T-helper 17 cell (primary cell): ENCODE results near the gene EFCAB9. TPM values are rescaled to one million over a fixed set of nuclear protein-coding genes. Genes with fewer than 3 reads are reported as not detected.

Source experiments
- ATAC-seq: fragments of 150-1000 bp; cut with Tn5 transposase; 2 replicates; pipeline ENCODE4 v1.10.0; 2021; ENCODE audit warnings: mild to moderate bottlenecking, moderate library complexity
- DNase-seq, 3 donors: peaks; one replicate each; pipeline versions ENCODE4 v3.0.0 to v3.0.0-alpha.2; 2020 to 2021
- H3K9me3 ChIP-seq: one replicate; pipeline ENCODE4 v1.7.0; 2013; ENCODE audit warnings: low read length, mild to moderate bottlenecking; ENCODE audit not compliant: control insufficient read depth, poor library complexity, severe bottlenecking
- H3K27ac Mint-ChIP-seq: one replicate; pipeline ENCODE4 v1.8.0; 2022; ENCODE audit warnings: mild to moderate bottlenecking, moderate library complexity, mixed read lengths
- H3K27me3 Mint-ChIP-seq: one replicate; pipeline ENCODE4 v1.8.0; 2022; ENCODE audit warnings: mixed read lengths
- H3K36me3 Mint-ChIP-seq: one replicate; pipeline ENCODE4 v1.8.0; 2022; ENCODE audit warnings: low read depth, mixed read lengths
- H3K4me1 Mint-ChIP-seq: one replicate; pipeline ENCODE4 v1.8.0; 2022; ENCODE audit warnings: mild to moderate bottlenecking, mixed read lengths
- H3K4me3 Mint-ChIP-seq: one replicate; pipeline ENCODE4 v1.8.0; 2022; ENCODE audit warnings: mild to moderate bottlenecking, moderate library complexity, mixed read lengths
- total RNA-seq, 4 donors: library from RNA in 2 of 4; stranded (reverse) in 2 of 4; gene quantifications; one replicate each; pipeline ENCODE4 v1.2.3 and lab custom pipeline; 2022 to 2026

Gene EFCAB9
- total RNA-seq, 2 donors from 2014 or later = not detected

DNA sequence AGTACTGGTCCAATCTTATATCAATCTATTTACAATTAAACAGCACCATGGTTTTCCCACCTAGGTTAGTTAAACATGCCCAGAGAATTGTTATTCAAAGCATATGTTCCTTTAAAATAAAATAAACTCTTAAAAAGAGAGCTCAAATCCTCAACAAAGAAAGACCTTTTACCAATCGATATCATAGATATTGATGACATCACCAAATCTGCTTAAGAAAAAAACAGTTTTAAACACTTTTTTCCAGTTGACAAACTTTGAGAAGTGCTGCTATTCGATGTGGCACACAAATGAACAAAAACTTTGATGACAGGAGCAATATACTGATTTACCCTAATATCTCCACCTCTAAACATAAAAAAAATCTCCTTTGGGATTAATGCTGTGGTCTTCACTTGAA, 15.7 kb downstream of the EFCAB9 start:
- Mint-ChIP-seq H3K4me3 (no peak overlapping the region), H3K36me3 (no peaks in the 10 kb centered on the region), H3K27ac (no peak overlapping the region), H3K27me3 (no peaks in the 10 kb centered on the region), H3K4me1 (peaks cover 11% of the 10 kb centered on the region)
- ATAC-seq (no peak), DNase-seq (no peak)
- no peaks in the 10 kb centered on the region for H3K9me3 ChIP-seq

DNA sequence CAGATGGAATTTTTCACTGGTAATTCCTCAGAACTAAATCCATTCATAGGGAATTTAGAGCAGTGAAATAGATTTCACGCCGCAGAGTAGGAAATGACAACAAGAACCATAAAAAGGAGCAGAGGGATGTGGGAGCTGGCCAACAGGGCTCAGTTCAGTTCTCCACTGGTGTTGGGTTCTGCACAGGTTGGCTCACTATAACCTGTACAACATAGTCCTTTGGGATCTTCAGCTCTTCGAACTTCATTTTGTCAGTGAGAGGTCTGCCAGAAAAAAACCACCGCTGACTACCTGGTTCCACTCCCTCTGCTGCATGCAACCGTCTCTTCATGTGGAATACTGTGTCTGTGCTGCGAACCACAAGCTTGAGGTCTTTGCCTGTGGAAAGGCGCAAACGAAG, 17.7 kb downstream of the EFCAB9 start:
- H3K4me3 Mint-ChIP-seq = no peak overlapping the region
- H3K9me3 ChIP-seq = no peaks in the 10 kb centered on the region
- H3K36me3 Mint-ChIP-seq = peaks cover 7% of the 10 kb centered on the region
- no peaks in the 10 kb centered on the region for H3K27me3 Mint-ChIP-seq
- ATAC-seq (no peak), DNase-seq (no peak)
- peak overlapping the region; percentile 19 for H3K27ac Mint-ChIP-seq
- H3K4me1 Mint-ChIP-seq = peaks cover 14% of the 10 kb centered on the region

DNA sequence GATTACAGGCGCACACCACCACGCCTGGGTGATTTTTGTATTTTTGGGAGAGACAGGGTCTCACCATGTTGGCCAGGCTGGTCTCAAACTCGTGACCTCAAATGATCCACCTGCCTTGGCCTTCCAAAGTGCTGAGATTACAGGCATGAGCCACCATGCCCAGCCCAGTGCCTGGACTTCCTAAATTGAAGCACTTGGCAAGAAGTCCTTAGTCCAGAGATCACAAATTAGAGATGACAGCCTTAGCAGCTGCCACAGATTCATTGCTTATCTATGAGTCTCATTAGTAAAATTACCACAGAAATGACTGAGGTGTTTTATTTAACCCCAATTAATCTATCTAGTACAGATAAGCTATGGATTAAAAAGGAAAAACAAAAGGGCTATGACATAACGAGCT, 19.2 kb downstream of the EFCAB9 start:
- ATAC-seq (no peak), DNase-seq (no peak)
- no peaks in the 10 kb centered on the region for H3K27me3 Mint-ChIP-seq
- H3K4me1 Mint-ChIP-seq = peaks cover 5% of the 10 kb centered on the region
- no peak overlapping the region for H3K4me3 Mint-ChIP-seq
- H3K9me3 ChIP-seq = no peaks in the 10 kb centered on the region
- peaks cover 7% of the 10 kb centered on the region for H3K36me3 Mint-ChIP-seq
- H3K27ac Mint-ChIP-seq = peak overlapping the region; percentile 16

DNA sequence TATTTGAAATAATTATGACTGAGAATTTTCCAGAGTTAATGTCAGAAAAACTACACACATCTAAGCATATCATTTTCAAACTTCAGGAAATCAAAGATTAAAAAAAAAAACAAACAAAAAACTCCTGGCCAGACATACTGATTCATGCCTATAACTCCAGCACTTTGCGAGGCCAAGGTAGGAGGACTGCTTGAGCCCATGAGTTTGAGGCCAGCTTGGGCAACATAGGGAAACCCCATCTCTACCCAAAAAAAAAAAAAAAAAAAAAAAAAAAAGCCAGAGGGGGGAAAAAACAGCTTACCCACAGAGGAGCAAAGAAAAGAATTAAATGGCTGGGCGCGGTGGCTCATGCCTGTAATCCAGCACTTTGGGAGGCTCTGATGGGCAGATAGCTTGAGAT, 22.4 kb downstream of the EFCAB9 start:
- H3K4me1 Mint-ChIP-seq = peaks cover 5% of the 10 kb centered on the region
- H3K9me3 ChIP-seq = no peaks in the 10 kb centered on the region
- no peak overlapping the region for H3K27ac Mint-ChIP-seq
- ATAC-seq = no peak
- no peak overlapping the region for H3K4me3 Mint-ChIP-seq
- H3K27me3 Mint-ChIP-seq = no peaks in the 10 kb centered on the region
- DNase-seq = no peak
- peaks cover 11% of the 10 kb centered on the region for H3K36me3 Mint-ChIP-seq

DNA sequence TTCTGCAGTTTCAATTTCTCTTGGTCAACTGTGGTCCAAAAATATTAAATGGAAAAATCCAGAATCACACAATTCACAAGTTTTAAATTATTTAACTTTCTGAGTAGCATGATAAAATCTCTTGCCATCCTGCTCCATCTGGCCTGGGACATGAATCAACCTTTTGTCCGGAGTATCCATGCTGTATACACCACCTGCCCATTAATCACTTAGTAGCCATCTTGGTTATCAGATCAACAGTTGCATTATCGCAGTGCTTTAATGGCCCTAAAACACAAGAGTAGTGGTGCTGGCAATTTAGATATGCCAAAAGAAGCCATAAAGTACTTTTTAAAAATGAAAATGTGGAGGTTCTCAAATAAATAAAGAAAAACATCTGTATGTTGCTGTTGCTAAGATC, 25.3 kb downstream of the EFCAB9 start:
- ATAC-seq (no peak), DNase-seq (no peak)
- H3K4me3 Mint-ChIP-seq = no peak overlapping the region
- H3K36me3 Mint-ChIP-seq = peaks cover 13% of the 10 kb centered on the region
- peaks cover 9% of the 10 kb centered on the region for H3K4me1 Mint-ChIP-seq
- no peak overlapping the region for H3K27ac Mint-ChIP-seq
- no peaks in the 10 kb centered on the region for H3K9me3 ChIP-seq
- H3K27me3 Mint-ChIP-seq = no peaks in the 10 kb centered on the region

DNA sequence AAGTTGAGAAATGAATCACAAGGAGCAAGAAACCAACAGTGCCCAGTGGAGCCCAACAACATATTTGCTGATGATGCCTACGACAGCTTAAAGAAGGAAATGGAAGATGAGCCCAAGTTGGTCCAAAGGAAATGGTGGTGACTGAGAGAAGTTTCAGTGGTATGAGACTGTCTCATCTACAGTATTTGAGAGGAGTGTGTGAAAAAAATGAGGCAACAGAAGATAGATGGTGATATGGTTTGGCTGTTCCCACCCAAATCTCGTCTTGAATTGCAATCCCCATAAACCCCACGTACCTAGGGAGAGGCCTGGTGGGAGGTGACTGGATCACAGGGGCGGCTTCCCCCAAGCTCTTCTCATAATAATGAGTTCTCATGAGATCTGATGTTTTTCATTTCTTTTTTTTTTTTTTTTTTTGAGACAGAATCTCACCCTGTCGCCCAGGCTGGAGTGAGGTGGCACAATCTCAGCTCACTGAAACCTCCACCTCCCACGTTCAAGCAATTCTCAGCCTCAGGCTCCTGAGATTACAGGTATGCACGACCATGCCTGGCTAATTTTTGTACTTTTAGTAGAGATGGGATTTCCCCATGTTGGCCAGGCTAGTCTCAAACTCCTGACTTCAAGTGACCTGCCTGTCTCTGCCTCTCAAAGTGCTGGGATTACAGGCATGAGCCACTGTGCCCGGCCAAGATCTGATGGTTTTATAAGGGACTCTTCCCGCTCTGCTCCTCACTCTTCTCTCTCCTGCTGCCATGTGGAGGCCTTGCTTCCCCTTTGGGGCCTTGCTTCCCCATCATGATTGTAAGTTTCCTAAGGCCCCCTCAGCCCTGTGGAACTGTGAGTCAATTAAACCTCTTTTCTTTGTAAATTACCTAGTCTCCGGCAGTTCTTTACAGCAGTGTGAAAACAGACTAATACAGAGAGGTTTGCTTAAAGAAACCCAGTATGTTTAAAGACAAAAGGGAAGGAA, 30.2 kb downstream of the EFCAB9 start:
- H3K27me3 Mint-ChIP-seq = no peaks in the 10 kb centered on the region
- peaks cover 10% of the 10 kb centered on the region for H3K4me1 Mint-ChIP-seq
- H3K4me3 Mint-ChIP-seq = peak overlapping the region; percentile 3
- no peak for DNase-seq
- ATAC-seq = peak; percentile 28
- H3K9me3 ChIP-seq = no peaks in the 10 kb centered on the region
- peaks cover 6% of the 10 kb centered on the region for H3K36me3 Mint-ChIP-seq
- peak overlapping the region; percentile 17 for H3K27ac Mint-ChIP-seq

DNA sequence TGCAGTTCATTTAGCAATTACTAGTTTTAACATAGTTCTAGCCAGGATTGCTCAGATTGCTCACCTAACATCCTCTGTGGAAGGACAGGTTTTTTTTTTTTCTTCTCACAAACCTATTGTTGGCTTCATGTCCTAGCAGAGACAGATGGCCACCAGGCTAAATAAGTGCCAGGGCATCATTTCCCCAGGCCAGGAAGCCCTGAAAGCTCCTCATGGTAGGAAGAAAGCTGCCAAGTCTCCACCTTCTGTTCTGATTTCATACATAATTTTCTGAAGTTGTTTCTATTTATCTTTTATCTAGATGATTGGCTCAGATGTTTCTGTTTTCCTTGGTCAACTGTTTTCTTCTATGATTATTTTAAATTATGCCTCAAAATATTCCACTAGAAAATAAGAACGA, 31.0 kb downstream of the EFCAB9 start:
- peaks cover 2% of the 10 kb centered on the region for H3K36me3 Mint-ChIP-seq
- H3K9me3 ChIP-seq = no peaks in the 10 kb centered on the region
- no peak for DNase-seq
- peaks cover 10% of the 10 kb centered on the region for H3K4me1 Mint-ChIP-seq
- no peak for ATAC-seq
- no peak overlapping the region for H3K4me3 Mint-ChIP-seq
- peak overlapping the region; percentile 21 for H3K27ac Mint-ChIP-seq
- H3K27me3 Mint-ChIP-seq = no peaks in the 10 kb centered on the region

DNA sequence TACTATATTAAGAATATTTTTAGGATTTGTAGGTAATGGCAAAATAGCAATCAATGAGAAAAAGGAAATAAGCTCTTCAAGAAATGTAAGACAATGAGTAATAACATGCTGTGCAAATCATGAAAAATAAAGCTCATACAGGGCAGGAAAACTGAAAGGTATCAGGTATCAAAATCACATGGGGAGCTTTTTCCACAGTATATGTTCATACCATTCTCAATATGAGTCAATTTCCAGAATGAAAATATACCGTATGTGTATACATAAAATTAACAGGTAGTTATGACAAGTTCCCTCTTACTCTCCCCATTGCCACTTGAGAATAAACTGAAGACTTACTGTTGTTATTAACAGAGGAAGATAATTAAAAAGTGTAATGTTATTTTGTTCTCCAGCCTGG, 35.9 kb downstream of the EFCAB9 start:
- DNase-seq (no peak), ATAC-seq (no peak)
- H3K27ac Mint-ChIP-seq = no peak overlapping the region
- H3K36me3 Mint-ChIP-seq = peaks cover 2% of the 10 kb centered on the region
- H3K4me3 Mint-ChIP-seq = no peak overlapping the region
- peaks cover 4% of the 10 kb centered on the region for H3K4me1 Mint-ChIP-seq
- H3K9me3 ChIP-seq = no peaks in the 10 kb centered on the region
- no peaks in the 10 kb centered on the region for H3K27me3 Mint-ChIP-seq

DNA sequence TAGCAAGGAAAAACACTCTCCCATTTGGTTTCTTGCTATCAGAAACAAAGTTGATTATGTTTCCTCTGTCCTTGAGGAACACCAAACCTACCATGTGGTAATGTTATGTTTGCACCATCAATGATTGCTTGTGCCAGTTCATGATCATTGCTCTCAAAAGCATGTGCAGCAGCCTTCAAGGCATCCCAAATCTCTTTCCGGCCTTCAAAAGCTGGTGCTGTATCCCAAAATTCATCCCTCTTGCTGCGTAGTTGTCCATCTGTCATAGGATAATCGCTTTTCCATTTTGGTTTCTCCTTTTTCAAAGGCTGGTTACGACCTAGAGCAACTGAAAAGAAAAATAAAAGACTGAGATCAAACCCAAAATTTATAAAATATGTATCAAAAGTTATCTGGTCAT, 40.1 kb downstream of the EFCAB9 start:
- no peak for DNase-seq
- H3K9me3 ChIP-seq = no peaks in the 10 kb centered on the region
- Mint-ChIP-seq H3K4me3 (no peak overlapping the region), H3K4me1 (peaks cover 33% of the 10 kb centered on the region), H3K27me3 (no peaks in the 10 kb centered on the region), H3K36me3 (peaks cover 2% of the 10 kb centered on the region), H3K27ac (no peak overlapping the region)
- no peak for ATAC-seq

DNA sequence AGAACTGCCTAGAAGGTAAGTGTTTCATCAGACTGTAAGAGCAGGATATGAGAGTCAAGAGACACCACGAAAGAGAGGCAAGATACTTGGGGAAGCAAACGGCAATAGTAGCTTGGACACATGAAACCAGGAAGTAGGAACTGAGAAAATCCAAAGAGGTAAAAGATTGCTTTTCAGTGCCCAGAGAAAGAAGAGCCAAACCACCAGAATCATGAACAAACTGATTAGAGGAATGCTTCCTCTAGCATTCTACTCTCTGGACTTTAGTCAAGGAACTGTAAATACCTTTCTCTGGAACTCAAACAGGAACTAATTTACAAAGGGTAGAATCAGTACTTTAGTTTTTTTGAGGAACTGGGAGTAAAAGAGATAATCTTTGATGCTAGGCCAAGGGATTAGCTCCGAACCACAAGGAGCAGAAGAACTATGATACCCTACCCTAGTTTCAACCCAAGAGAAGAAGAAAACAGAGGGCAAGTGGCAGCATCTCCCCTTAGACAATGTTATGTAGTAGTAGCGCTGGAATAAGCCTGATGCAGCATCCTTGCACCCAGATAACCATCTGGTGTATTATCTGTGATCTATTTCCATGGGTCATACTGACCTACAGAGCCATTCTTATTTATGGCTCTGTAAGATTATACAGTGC, 41.3 kb downstream of the EFCAB9 start:
- ATAC-seq = no peak
- H3K9me3 ChIP-seq = no peaks in the 10 kb centered on the region
- H3K4me3 Mint-ChIP-seq = no peak overlapping the region

DNA sequence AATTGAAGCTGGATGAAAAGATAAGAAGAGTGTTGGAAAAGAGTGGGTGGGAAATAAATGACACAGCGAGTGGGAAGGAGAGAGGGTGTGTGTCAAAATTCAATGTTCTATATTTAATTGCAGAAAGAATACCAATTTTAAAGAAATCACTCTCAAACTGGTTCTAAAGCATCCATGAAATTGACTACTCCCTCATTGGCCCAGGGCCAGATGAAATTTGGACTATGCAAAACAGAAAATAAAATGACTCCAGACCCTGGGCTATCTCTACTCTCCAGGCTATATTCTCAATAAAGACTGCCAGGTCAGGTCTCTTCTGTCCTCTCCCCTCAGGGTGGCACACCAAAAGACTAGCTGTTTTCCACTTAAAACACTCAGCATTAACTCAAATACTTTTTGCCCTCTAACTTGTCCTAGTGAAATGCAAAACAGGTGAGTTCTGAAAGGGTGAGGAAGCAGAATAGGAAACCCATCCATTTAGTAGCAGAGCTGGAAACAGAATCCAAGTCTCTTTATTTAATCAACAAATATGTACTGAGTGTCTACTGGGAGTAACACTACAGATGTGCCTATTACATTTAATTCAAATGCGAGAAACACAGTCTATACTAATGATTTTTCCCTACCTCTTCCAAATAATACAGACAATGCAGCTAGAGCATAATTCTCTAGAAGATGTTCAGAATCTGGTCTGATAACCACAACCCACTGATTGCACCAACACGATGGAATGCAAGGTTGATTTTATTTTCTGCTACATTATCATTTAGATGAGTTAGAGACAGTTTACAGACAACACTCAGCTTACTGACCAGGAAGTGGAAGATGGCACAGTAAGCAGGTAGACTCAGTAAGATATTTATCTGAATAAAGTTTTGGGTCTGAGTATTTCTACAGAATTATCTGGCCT, 42.1 kb downstream of the EFCAB9 start:
- H3K4me1 Mint-ChIP-seq = peaks cover 38% of the 10 kb centered on the region

More for the DNA sequence above, 41.3 kb downstream of the EFCAB9 start:
- peaks cover 38% of the 10 kb centered on the region for H3K4me1 Mint-ChIP-seq
- peaks cover 2% of the 10 kb centered on the region for H3K36me3 Mint-ChIP-seq
- H3K27ac Mint-ChIP-seq = peak overlapping the region; percentile 77
- no peaks in the 10 kb centered on the region for H3K27me3 Mint-ChIP-seq
- no peak for DNase-seq

DNA sequence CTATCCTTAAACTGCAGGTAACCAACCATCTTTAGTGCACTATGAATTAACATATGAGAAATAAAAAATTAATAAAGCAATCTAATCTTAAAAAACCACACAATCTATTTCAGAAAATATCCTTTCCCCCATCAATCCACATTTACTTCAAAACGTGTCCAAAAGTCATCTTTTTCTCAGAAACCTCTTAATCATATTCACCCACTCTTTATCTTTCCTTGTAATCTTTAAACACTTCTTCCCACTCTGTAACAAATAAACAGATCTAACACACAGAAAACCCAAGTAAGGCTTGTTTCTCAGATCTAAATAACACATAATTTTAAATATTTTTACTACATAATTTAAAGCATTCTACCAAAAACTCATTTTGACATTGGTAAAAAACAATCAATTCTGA, 44.4 kb downstream of the EFCAB9 start:
- Mint-ChIP-seq H3K36me3 (no peaks in the 10 kb centered on the region), H3K27me3 (no peaks in the 10 kb centered on the region), H3K4me1 (peaks cover 38% of the 10 kb centered on the region), H3K4me3 (peak overlapping the region; percentile 78), H3K27ac (peak overlapping the region; percentile 85)
- DNase-seq (no peak), ATAC-seq (no peak)
- no peaks in the 10 kb centered on the region for H3K9me3 ChIP-seq

More for the DNA sequence above, 42.1 kb downstream of the EFCAB9 start:
- no peak for DNase-seq
- H3K9me3 ChIP-seq = no peaks in the 10 kb centered on the region
- Mint-ChIP-seq H3K27ac (peak overlapping the region; percentile 77), H3K4me3 (no peak overlapping the region), H3K36me3 (peaks cover 2% of the 10 kb centered on the region), H3K27me3 (no peaks in the 10 kb centered on the region)
- no peak for ATAC-seq

DNA sequence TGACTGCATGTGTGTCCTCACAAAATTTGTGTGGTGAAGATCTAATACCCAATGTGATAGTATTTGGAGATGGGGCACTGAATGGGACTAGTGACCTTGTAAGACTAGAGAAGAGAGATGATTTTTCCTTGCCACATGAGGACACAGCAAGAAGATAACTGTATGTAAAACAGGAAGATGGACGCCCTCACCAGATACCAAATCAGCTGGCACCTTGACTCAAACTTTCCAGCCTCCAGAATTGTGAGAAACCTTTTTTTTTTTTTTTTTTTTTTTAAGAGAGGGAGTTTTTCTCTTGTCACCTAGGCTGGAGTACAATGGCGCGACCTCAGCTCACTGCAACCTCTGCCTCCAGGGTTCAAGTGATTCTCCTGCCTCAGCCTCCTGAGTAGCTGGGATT, 49.3 kb downstream of the EFCAB9 start:
- DNase-seq = no peak
- Mint-ChIP-seq H3K4me3 (no peak overlapping the region), H3K36me3 (peaks cover 3% of the 10 kb centered on the region), H3K27ac (no peak overlapping the region), H3K4me1 (peaks cover 21% of the 10 kb centered on the region), H3K27me3 (no peaks in the 10 kb centered on the region)
- no peak for ATAC-seq
- H3K9me3 ChIP-seq = no peaks in the 10 kb centered on the region
